ENCODE results near the gene S100A4. TPM values are rescaled to one million over a fixed set of nuclear protein-coding genes. Genes with fewer than 3 reads are reported as not detected.
"Not testable (repeated sequence)": the region's sequence is repeated elsewhere in the genome, so short reads cannot be mapped to it uniquely, and the experiment has no call there.

Gene S100A4
- total RNA-seq, 2 experiments from 2014 or later, result 628 to 665 TPM

DNA sequence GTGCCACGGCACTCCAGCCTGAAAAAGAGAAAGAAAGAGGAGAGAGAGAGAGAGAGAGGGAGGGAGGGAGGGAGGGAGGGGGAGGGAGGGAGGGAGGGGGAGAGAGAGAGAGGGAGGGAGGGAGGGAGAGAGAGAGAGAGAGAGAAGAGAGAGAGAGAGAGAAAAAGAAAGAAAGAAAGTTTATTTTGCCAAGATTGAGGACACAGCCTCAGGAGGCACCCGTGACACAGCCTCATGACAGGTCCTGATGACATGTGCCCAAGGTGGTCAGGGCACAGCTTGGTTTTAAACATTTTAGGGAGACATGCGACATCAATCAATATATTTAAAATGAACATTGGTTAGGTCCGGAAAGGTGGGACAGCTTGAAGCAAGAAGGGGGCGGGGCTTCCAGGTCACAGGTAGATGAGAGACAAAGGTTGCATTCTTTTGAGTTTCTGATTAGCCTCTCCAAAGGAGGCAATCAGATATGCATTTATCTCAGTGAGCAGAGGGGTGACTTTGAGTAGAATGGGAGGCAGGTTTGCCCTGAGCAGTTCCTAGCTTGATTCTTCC is 25.4 kb downstream of the S100A4 start:
- not testable (repeated sequence) for DNase-seq; H3K27me3 Mint-ChIP-seq (ENCODE audit: low read depth); H3K4me3 Mint-ChIP-seq; ATAC-seq; H3K36me3 Mint-ChIP-seq (ENCODE audit: low read depth); H3K9me3 Mint-ChIP-seq (ENCODE audit: insufficient read depth); H3K27ac Mint-ChIP-seq
- ChIA-PET CTCF (interaction anchor here (1.0 to 3.5 kb wide), 9 partner anchors 10 to 52 kb away, joined by 3 to 35 read pairs (median 8); partner anchors contain the start of gene S100A6), POLR2A (interaction anchor here (0.7 to 1.1 kb wide), 4 partner anchors 12 to 470 kb away, joined by 3 to 4 read pairs (median 3); partner anchors contain the start of genes RPS27 and S100A6)
- H3K4me1 Mint-ChIP-seq (ENCODE audit: low read depth), result peaks cover 27% of the 10 kb centered on the region

DNA sequence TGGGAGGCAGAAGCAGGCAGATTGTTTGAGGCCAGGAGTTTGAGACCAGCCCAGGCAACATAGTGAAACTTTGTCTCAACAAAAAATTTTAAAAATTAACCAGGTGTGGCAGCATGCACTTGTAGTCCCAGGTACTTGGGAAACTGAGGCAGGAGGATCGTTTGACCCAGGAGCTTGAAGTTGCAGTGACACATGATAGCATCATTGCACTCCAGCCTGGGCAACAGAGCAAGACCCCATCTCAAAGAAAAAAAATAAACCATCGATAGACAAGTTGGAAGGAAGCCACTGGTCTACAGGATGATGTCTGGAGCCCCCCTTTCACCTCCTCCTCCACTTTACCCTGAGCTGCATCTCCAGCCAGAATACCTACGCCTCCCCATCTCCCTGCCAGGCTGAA is 26.4 kb downstream of the S100A4 start:
- Mint-ChIP-seq H3K27me3 (ENCODE audit: low read depth) (peaks cover 3% of the 10 kb centered on the region), H3K4me1 (ENCODE audit: low read depth) (peaks cover 27% of the 10 kb centered on the region), H3K9me3 (ENCODE audit: insufficient read depth) (no peaks in the 10 kb centered on the region), H3K4me3 (no peak overlapping the region), H3K27ac (no peak overlapping the region), H3K36me3 (ENCODE audit: low read depth) (peaks cover 3% of the 10 kb centered on the region)
- ChIA-PET CTCF (interaction anchor here (2.7 to 3.5 kb wide), 3 partner anchors 9 to 49 kb away, joined by 14 to 35 read pairs (median 20); no protein-coding TSS in a partner anchor), POLR2A (no interaction called here)
- DNase-seq (no peak), ATAC-seq (no peak)

DNA sequence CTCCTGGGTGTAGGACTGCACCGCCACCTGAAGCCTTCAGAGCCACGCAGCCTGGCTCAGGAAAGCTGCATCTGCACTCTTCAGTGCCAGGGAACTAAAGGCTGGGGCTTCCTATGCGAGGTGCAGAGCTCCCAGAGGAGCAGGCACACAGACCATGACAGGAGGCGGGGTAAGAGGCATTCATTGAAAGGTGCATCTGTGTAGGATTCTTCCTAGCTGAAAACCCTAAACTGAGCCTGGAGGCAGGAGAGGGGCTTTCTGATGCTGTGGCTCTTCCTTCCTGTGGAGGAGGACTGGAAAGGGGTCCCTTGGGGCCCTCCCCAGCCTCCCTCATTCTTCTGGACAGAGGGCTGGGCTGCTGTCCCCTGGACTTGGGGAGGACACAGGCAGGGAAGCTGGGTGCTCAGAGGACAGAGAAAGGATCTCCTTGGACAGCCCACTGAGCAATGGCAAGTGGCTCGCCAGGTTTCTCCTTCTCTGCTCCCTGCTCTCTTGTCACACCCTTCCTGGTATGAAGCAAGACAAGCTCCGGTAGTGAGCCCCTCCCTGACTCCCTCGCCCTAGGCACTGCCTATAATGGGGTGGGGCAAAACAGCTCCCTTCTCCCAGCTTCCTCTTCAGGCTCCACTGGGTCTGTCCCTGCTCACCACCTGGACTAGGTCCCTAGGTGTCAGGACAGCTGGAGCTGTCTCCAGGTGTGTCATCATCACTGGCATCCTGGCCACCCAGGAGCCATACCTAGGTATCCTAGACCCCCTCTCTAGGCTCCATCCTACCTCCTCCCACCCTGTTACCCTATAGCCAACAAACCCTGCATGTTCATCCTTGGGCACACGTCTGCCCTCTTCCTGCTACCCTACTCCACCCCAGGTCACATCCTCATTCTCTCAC is 29.9 kb downstream of the S100A4 start:
- DNase-seq (no peak), ATAC-seq (no peak)
- ChIA-PET CTCF (interaction anchor here (0.6 to 3.9 kb wide), 6 partner anchors 17 to 150 kb away, joined by 3 to 34 read pairs (median 4); partner anchors contain the start of gene S100A6), POLR2A (no interaction called here)
- Mint-ChIP-seq H3K27me3 (ENCODE audit: low read depth) (peaks cover 3% of the 10 kb centered on the region), H3K36me3 (ENCODE audit: low read depth) (no peaks in the 10 kb centered on the region), H3K4me3 (no peak overlapping the region), H3K4me1 (ENCODE audit: low read depth) (peaks cover 19% of the 10 kb centered on the region), H3K27ac (peak overlapping the region; percentile 32), H3K9me3 (ENCODE audit: insufficient read depth) (no peaks in the 10 kb centered on the region)

DNA sequence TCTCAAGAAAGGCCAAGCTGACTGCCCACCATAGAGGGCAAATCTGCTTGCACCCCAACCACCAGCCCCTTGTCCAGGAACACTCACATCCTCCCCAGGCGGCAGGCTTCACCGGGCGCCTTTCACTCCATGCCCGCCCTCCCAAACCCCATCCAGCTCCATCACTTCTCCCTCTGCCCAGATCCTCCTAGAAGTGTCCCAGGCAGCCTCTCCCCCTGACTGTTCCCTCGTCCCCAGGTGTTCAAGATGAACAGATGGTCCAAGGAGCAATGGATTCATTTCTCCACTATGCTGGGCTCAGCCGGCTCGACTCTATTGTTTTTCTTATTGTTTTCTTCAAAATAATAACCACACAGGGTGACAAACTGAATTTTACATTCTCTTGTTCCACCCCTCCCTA is 31.9 kb downstream of the S100A4 start:
- no peak overlapping the region for H3K4me3 Mint-ChIP-seq
- no peaks in the 10 kb centered on the region for H3K27me3 Mint-ChIP-seq (ENCODE audit: low read depth)
- POLR2A ChIA-PET, result no interaction called here
- peaks cover 17% of the 10 kb centered on the region for H3K4me1 Mint-ChIP-seq (ENCODE audit: low read depth)
- no peak for DNase-seq
- H3K36me3 Mint-ChIP-seq (ENCODE audit: low read depth), result no peaks in the 10 kb centered on the region
- H3K27ac Mint-ChIP-seq, result no peak overlapping the region
- no peak for ATAC-seq
- CTCF ChIA-PET, result interaction anchor here (1.1 to 7.8 kb wide), 3 partner anchors 19 to 104 kb away, joined by 4 to 173 read pairs (median 34); no protein-coding TSS in a partner anchor
- no peaks in the 10 kb centered on the region for H3K9me3 Mint-ChIP-seq (ENCODE audit: insufficient read depth)

DNA sequence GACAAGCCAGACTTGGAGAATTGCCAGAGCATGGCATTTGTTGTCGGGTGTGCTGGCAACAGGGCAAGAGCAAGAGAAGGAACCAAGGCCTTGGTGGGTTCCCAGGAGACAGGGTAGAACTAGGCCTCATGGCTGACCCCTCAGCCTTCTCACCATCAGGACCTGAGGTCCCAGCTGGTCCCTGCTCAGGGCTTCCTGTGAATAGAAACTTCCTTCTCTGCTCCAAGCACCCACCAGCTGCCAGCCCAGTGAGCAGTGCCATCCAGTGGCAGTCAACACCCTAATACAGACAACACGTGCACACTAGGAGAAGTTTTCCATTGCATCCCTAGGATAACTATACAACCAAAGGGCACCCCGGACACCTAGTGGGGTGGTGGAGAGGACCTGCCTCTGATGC is 32.6 kb downstream of the S100A4 start:
- Mint-ChIP-seq H3K36me3 (ENCODE audit: low read depth) (no peaks in the 10 kb centered on the region), H3K4me1 (ENCODE audit: low read depth) (peaks cover 15% of the 10 kb centered on the region), H3K9me3 (ENCODE audit: insufficient read depth) (no peaks in the 10 kb centered on the region), H3K4me3 (no peak overlapping the region), H3K27ac (no peak overlapping the region), H3K27me3 (ENCODE audit: low read depth) (no peaks in the 10 kb centered on the region)
- CTCF ChIA-PET, result interaction anchor here (1.1 to 7.8 kb wide), 3 partner anchors 19 to 105 kb away, joined by 4 to 173 read pairs (median 34); no protein-coding TSS in a partner anchor
- DNase-seq (no peak), ATAC-seq (no peak)
- POLR2A ChIA-PET, result no interaction called here

DNA sequence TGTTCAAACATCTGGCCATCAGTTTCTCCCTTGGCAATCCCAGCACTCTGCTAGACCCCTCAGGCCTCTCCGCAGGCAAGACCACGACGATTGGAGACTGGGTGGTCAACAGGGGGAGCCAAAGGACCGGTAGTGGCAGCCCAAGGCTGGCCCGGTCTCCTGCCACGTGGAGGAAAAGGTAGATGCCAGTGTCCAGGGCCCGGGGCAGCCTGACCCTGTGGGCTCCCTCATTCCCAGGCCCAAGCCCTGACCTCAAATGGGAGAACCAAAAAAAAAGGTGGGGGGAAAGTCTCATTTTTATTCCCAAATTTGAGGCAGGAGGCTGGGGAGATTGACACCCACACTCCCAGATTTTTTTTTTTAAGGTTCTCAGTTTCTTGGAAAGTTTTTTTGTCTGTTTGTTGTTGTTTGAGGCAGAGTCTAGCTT is 34.6 kb downstream of the S100A4 start:
- ATAC-seq (peak; percentile 92), DNase-seq (peak; percentile 87)
- Mint-ChIP-seq H3K9me3 (ENCODE audit: insufficient read depth) (no peaks in the 10 kb centered on the region), H3K27ac (peak overlapping the region; percentile 51), H3K27me3 (ENCODE audit: low read depth) (no peaks in the 10 kb centered on the region), H3K36me3 (ENCODE audit: low read depth) (no peaks in the 10 kb centered on the region), H3K4me1 (ENCODE audit: low read depth) (peaks cover 14% of the 10 kb centered on the region), H3K4me3 (no peak overlapping the region)
- CTCF ChIA-PET, result interaction anchor here (0.6 to 7.8 kb wide), 49 partner anchors 9 to 1989 kb away, joined by 3 to 173 read pairs (median 6); partner anchors contain the start of genes CHTOP, ILF2, NPR1 and S100A1
- POLR2A ChIA-PET, result interaction anchor here (0.6 to 1.0 kb wide), 5 partner anchors 25 to 480 kb away, joined by 3 to 5 read pairs (median 3); partner anchors contain the start of genes RPS27 and S100A6

DNA sequence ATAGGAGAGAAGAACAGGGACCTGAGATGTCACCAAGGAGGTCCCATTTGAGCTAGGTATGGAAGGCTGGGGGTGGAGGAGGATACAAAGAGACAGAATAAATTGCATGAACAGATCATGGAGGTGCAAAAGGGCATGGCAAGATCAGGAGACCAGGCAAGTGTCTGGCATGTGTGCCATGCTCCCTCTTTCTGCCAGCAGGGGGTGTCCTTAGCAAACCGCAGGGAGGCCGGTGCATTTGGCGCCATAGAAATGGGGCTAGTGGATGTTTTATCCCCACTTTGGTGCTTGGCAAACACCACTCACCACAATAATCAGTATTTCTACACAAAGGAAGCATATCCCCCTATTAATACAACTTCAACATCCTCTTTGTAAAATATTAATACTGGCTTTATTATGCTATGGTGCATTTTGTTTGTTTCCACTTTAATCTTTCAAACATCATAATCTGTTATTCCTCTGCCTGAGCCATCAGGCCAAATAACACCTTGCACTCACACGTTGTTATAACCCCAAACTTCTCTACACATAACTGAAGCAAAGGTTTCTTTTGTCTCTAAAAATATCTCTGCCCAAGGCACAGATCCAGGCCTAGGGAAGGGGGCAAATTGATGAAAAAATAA is 35.8 kb downstream of the S100A4 start:
- H3K4me1 Mint-ChIP-seq (ENCODE audit: low read depth), result peaks cover 10% of the 10 kb centered on the region
- H3K36me3 Mint-ChIP-seq (ENCODE audit: low read depth), result no peaks in the 10 kb centered on the region
- no peaks in the 10 kb centered on the region for H3K9me3 Mint-ChIP-seq (ENCODE audit: insufficient read depth)
- ChIA-PET POLR2A (no interaction called here), CTCF (interaction anchor here (0.7 to 7.8 kb wide), 32 partner anchors 10 to 241 kb away, joined by 3 to 173 read pairs (median 9); partner anchors contain the start of genes CHTOP, ILF2, NPR1 and S100A14)
- peak; percentile 69 for ATAC-seq
- H3K4me3 Mint-ChIP-seq, result no peak overlapping the region
- peak; percentile 80 for DNase-seq
- H3K27me3 Mint-ChIP-seq (ENCODE audit: low read depth), result peaks cover 2% of the 10 kb centered on the region
- H3K27ac Mint-ChIP-seq, result no peak overlapping the region

DNA sequence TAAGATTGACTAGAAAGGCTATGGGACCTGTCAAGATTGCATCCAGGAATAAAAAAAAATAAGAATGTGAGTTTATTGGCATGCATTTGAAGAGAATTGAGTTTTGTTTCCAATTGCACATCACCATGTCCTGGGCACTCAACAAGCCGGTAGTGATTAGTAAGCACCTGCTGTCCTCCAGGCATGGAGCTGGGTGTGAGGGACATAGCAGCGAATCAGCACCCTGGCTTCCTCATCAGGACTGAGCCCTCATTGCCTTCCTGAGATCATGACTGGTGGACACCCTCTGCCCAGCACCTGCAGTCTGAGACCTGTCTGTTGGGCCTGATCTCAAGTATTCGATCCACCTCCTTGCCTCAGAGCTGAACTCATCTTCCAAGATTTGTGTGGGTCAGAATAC is 36.6 kb downstream of the S100A4 start:
- DNase-seq, result no peak
- peaks cover 10% of the 10 kb centered on the region for H3K4me1 Mint-ChIP-seq (ENCODE audit: low read depth)
- H3K27ac Mint-ChIP-seq, result peak overlapping the region; percentile 22
- H3K9me3 Mint-ChIP-seq (ENCODE audit: insufficient read depth), result no peaks in the 10 kb centered on the region
- no peak for ATAC-seq
- POLR2A ChIA-PET, result no interaction called here
- H3K4me3 Mint-ChIP-seq, result no peak overlapping the region
- CTCF ChIA-PET, result interaction anchor here (1.5 to 7.8 kb wide), 12 partner anchors 9 to 126 kb away, joined by 5 to 173 read pairs (median 30); partner anchors contain the start of genes S100A14, S100A2, S100A4 and S100A5
- no peaks in the 10 kb centered on the region for H3K36me3 Mint-ChIP-seq (ENCODE audit: low read depth)
- H3K27me3 Mint-ChIP-seq (ENCODE audit: low read depth), result peaks cover 2% of the 10 kb centered on the region

DNA sequence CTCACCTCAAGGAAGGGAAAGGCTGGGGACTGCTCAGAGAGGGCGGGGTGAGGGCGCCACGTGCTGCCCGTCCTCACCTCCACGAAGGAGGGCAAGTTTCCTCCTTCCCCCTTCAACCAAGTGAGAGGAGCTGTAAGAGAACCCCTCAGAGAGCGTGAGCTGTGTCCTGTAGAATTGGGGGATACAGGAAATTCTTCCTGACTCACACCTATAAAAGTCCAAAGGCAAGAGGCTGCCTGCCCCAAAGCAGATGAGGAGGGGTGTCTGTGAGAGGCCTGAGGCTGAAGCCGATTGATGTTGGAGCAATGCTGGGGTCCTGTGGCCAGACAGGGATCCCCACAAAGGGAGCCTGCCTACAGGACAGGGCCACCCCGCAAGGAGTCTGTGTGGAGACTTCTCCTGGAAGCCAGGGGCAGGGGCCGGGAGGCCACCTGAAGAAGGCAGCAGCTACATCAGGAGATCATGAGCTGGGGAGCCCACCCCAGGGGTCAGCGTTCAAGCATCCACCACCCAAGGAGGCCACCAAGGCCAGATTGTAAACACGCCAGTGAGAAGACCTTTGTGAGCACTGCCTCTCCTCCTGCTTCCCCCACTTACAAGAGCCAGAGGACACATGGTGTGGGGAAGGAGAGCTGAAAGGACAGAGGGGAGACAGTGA is 37.6 kb downstream of the S100A4 start:
- ChIA-PET CTCF (interaction anchor here (1.3 to 7.8 kb wide), 6 partner anchors 13 to 127 kb away, joined by 3 to 173 read pairs (median 11); partner anchors contain the start of gene S100A14), POLR2A (no interaction called here)
- DNase-seq, result no peak
- Mint-ChIP-seq H3K9me3 (ENCODE audit: insufficient read depth) (no peaks in the 10 kb centered on the region), H3K4me1 (ENCODE audit: low read depth) (peaks cover 10% of the 10 kb centered on the region), H3K27ac (no peak overlapping the region), H3K4me3 (no peak overlapping the region), H3K36me3 (ENCODE audit: low read depth) (no peaks in the 10 kb centered on the region), H3K27me3 (ENCODE audit: low read depth) (peaks cover 2% of the 10 kb centered on the region)
- no peak for ATAC-seq

DNA sequence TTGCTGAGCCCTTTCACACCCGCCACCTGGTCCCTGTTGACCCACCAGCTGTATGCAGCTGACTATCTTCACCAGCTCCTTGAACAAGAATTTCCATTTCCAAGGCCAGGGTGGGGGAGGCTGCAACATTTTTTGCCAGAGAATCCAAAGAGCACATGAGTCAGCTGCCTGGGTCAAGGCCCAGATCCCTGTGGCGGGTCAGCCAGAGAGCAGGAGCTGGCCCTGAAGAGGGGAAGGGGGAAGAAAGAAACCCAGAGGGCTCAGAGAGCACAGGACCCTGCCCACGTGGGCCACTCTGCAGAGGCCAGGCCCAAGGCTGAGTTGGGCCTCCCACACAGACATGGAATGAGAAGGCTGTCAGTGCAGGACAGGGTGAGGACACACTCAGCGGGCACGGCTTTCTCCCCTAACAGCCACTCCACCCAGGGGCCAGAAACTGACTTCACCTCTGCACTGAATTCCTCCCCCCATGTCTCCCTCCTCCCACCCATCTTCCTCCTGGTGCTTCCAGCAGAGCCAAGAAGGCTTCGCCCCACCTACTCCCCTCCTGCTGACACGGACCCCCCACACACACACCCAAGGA is 38.7 kb downstream of the S100A4 start:
- ATAC-seq, result no peak
- peaks cover 2% of the 10 kb centered on the region for H3K27me3 Mint-ChIP-seq (ENCODE audit: low read depth)
- H3K4me1 Mint-ChIP-seq (ENCODE audit: low read depth), result peaks cover 10% of the 10 kb centered on the region
- DNase-seq, result no peak
- no peak overlapping the region for H3K27ac Mint-ChIP-seq
- CTCF ChIA-PET, result interaction anchor here (1.3 to 7.8 kb wide), 4 partner anchors 12 to 110 kb away, joined by 3 to 173 read pairs (median 62); partner anchors contain the start of gene S100A14
- no peaks in the 10 kb centered on the region for H3K9me3 Mint-ChIP-seq (ENCODE audit: insufficient read depth)
- POLR2A ChIA-PET, result no interaction called here
- H3K4me3 Mint-ChIP-seq, result no peak overlapping the region
- H3K36me3 Mint-ChIP-seq (ENCODE audit: low read depth), result no peaks in the 10 kb centered on the region
